Glutamatergic neuron (in vitro differentiated cells): ENCODE results near the gene EIF4A3. TPM values are rescaled to one million over a fixed set of nuclear protein-coding genes. Genes with fewer than 3 reads are reported as not detected.
"Not testable (repeated sequence)": the region's sequence is repeated elsewhere in the genome, so short reads cannot be mapped to it uniquely, and the experiment has no call there.

Experiments
- DNase-seq: peaks from one replicate; pipeline ENCODE4 v3.0.0; 2022
- H3K27ac Mint-ChIP-seq: one replicate; pipeline ENCODE4 v1.8.0; 2020; ENCODE audit warnings: mild to moderate bottlenecking, mixed read lengths, inconsistent platforms; ENCODE audit not compliant: unreplicated experiment
- H3K27me3 Mint-ChIP-seq: one replicate; pipeline ENCODE4 v1.8.0; 2020; ENCODE audit warnings: mild to moderate bottlenecking, moderate library complexity, mixed read lengths, inconsistent platforms; ENCODE audit not compliant: unreplicated experiment
- H3K36me3 Mint-ChIP-seq: one replicate; pipeline ENCODE4 v1.8.0; 2020; ENCODE audit warnings: mild to moderate bottlenecking, mixed read lengths, inconsistent platforms; ENCODE audit not compliant: unreplicated experiment
- H3K4me1 Mint-ChIP-seq: one replicate; pipeline ENCODE4 v1.8.0; 2020; ENCODE audit warnings: mild to moderate bottlenecking, low read depth, mixed read lengths, inconsistent platforms; ENCODE audit not compliant: unreplicated experiment
- H3K4me3 Mint-ChIP-seq: one replicate; pipeline ENCODE4 v1.8.0; 2020; ENCODE audit warnings: mild to moderate bottlenecking, mixed read lengths, inconsistent platforms; ENCODE audit not compliant: unreplicated experiment
- H3K9me3 Mint-ChIP-seq: one replicate; pipeline ENCODE4 v1.8.0; 2020; ENCODE audit warnings: mild to moderate bottlenecking, moderate library complexity, mixed read lengths, inconsistent platforms; ENCODE audit not compliant: unreplicated experiment
- CTCF ChIP-seq: fragments of 200-600 bp; sonication (generic); IDR thresholded peaks from one replicate; pipeline ENCODE4 v1.5.0; 2021; ENCODE audit not compliant: partially characterized antibody, unreplicated experiment
- total RNA-seq: library from RNA; stranded (reverse); fragmentation: NEBNext Ultra II Directional; extraction: Animal tissue kit (Norgen Biotek cat#: 25700); gene quantifications from one replicate; pipeline ENCODE4 v1.2.1, GENCODE V29; 2021; ENCODE audit not compliant: unreplicated experiment

EIF4A3 gene
- total RNA-seq, 1 donor from 2014 or later: 110 TPM

GRCh38 chr17:80160536-80160935, 13.6 kb upstream of the EIF4A3 start:
- no peaks in the 10 kb centered on the region for H3K36me3 Mint-ChIP-seq
- no peak overlapping the region for H3K27ac Mint-ChIP-seq
- TF ChIP-seq CTCF: no peak
- peaks cover 23% of the 10 kb centered on the region for H3K4me1 Mint-ChIP-seq
- DNase-seq: no peak
- peaks cover 5% of the 10 kb centered on the region for H3K9me3 Mint-ChIP-seq
- peaks cover 3% of the 10 kb centered on the region for H3K27me3 Mint-ChIP-seq
- peak overlapping the region; percentile 67 for H3K4me3 Mint-ChIP-seq

- H3K4me3 Mint-ChIP-seq: no peak overlapping the region
- TF ChIP-seq CTCF: no peak
- peaks cover 2% of the 10 kb centered on the region for H3K27me3 Mint-ChIP-seq
- H3K36me3 Mint-ChIP-seq: no peaks in the 10 kb centered on the region
- H3K27ac Mint-ChIP-seq: no peak overlapping the region
- H3K9me3 Mint-ChIP-seq: peaks cover 10% of the 10 kb centered on the region
- peaks cover 23% of the 10 kb centered on the region for H3K4me1 Mint-ChIP-seq
- no peak for DNase-seq
Measured at GRCh38 chr17:80158846-80159245, 11.9 kb upstream of the EIF4A3 start.

- H3K4me3 Mint-ChIP-seq, DNase-seq, H3K36me3 Mint-ChIP-seq, H3K27me3 Mint-ChIP-seq, H3K9me3 Mint-ChIP-seq: not testable (repeated sequence)
- Mint-ChIP-seq H3K4me1 (peaks cover 27% of the 10 kb centered on the region), H3K27ac (peak overlapping the region; percentile 11)
Measured at GRCh38 chr17:80155600-80155999, 8.7 kb upstream of the EIF4A3 start.

GRCh38 chr17:80154166-80154565, 7.2 kb upstream of the EIF4A3 start:
- H3K4me1 Mint-ChIP-seq: peaks cover 13% of the 10 kb centered on the region
- peaks cover 6% of the 10 kb centered on the region for H3K9me3 Mint-ChIP-seq
- TF ChIP-seq CTCF: no peak
- no peaks in the 10 kb centered on the region for H3K36me3 Mint-ChIP-seq
- no peak overlapping the region for H3K4me3 Mint-ChIP-seq
- H3K27me3 Mint-ChIP-seq: peaks cover 1% of the 10 kb centered on the region
- DNase-seq: no peak
- no peak overlapping the region for H3K27ac Mint-ChIP-seq

GRCh38 chr17:80153004-80153403, 6.1 kb upstream of the EIF4A3 start:
- H3K4me1 Mint-ChIP-seq: peaks cover 15% of the 10 kb centered on the region
- H3K9me3 Mint-ChIP-seq: peaks cover 13% of the 10 kb centered on the region
- DNase-seq: no peak

More at GRCh38 chr17:80153004-80153403, 6.1 kb upstream of the EIF4A3 start:
- peaks cover 6% of the 10 kb centered on the region for H3K27me3 Mint-ChIP-seq
- no peak overlapping the region for H3K4me3 Mint-ChIP-seq
- H3K27ac Mint-ChIP-seq: no peak overlapping the region
- no peak for TF ChIP-seq CTCF
- H3K36me3 Mint-ChIP-seq: no peaks in the 10 kb centered on the region
